COR-L47 (cell line): Measurements from ENCODE around the gene CCT5.
A peak's percentile ranks its signal among the peaks of the same experiment; 100 is the strongest.
"Not testable (repeated sequence)": the region's sequence is repeated elsewhere in the genome, so short reads cannot be mapped to it uniquely, and the experiment has no call there.

ENCODE experiments used
- DNase-seq: peaks from one replicate; lab custom pipeline; 2025; lab: John Stamatoyannopoulos, UW

CCT5 gene

DNA sequence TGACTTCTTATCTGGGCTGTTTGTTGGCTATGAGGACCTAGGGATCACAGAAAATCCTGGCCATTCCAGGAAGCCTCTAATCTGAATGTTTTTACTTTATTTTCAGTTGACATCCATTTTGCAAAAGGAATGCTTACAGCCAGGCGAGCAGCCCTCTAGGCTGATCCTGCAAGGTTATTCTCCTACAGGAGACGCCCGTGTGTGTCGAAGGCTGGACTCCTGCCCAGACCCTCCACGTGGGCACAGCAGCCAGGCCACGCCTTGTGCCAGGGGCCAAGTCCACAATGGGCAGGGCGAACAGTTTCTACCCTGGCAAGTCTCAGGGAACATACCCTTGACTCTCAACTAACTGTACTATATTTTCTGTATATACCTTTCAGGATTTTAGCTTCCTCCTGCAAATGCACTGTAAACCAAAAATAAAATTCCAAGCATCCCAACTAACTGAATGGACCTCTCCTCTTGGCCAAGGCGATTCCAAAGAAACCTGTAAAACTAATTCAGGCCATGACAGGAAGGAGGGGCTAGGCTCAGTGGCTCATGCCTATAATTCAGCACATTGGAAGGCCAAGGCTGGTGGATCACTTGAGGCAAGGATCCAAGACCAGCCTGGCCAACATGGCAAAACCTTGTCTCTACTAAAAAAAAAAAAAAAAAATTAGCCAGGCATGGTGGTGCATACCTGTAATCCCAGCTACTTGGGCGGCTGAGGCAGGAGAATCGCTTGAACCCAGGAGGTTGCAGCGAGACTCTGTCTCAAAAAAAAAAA lies 51.9 kb downstream of the CCT5 start:
- peak; percentile 86 for DNase-seq

DNA sequence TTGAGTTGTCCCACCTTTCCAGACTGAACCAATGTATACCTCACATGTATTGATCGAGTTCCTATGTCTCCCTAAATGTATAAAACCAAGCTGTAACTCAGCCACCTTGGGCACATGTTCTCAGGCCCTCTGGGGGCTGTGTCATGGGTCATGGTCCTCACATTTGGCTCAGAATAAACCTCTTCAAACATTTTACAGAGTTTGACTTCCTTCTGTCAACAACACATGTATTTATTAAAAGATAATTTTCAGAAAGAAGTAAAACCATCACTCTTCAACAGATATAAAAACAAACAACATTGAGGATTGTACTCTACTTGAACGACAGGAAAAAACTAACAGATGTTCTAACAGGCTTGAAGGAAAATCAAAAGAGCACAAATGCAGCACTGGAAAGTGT lies 53.1 kb downstream of the CCT5 start:
- no peak for DNase-seq

DNA sequence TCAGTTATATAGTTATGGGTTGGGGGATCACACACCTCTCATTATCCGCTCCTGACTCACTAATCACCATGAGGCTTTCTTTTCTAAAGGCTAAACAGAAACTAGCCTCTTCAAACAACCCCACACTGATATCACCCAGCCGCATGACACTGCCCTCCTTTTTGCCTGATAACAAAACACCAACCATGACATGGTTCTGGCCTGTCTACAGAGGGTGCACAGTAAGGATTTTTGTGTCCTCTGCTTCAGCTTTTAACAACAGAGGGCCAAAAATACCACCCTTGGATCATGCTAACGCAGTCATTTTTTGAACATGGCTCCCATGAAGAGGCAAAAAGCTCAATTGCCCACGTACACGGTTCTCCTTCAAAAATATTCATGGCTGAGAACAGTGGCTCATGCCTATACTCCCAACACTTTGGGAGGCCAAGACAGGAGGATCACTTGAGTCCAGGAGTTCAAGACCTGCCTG lies 53.7 kb downstream of the CCT5 start:
- DNase-seq: no peak

DNA sequence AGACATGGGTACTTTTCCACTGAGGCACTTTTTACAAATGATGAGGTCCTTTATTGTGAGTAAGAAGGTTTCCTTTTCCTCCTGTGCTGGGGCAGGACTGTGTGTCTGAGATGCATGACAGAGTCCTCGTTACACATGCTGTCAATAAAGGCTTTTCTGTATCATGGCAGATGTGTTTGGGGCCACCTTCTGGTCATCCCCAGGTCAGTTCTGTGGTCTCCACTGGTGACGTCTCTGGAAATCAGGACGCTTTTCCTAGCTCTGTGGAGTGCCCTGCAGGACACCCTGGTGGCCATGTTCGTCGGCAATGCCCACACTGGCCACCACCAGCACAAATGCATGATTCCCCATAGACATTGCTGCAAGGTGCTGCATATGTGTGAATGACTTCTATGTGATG lies 54.9 kb downstream of the CCT5 start:
- peak; percentile 15 for DNase-seq

DNA sequence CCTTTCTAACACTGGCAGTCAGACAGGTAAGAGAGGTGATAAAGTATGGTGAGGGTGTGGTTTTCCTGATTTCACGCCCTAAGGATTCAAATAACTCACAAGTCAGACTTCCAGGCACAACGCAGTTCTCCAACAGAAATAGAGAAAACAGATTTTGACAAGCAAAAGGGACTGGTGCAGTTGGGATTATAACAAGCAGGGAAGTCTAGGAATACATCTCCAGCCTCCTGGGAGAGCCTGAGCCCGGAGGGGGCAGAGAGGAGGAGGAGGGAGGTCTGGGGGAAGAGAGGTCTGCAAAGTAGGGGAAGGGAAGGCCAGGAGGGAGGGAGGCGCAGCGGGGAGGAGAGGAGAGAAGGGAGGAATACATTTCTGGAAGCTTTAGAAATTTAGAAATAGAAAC lies 56.0 kb downstream of the CCT5 start:
- no peak for DNase-seq

DNA sequence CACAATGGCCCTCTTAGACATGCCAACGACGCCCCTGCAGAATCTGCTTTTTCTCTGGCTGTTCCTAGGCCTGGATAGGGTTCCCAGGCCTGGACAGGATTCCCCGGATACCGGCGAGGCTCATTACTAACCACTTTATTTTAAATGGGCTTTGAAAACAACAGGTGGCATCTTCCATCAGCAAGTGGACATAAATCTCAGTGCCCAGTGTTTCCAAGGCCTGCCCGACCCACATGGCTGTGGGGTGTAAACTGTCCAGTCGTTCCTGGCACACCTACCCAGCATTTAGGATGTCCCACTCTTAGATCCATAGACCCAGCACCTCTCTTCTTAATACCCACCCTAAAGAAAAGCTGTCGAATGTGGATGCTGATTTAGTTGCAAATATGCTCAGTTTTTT lies 56.7 kb downstream of the CCT5 start:
- peak; percentile 24 for DNase-seq

DNA sequence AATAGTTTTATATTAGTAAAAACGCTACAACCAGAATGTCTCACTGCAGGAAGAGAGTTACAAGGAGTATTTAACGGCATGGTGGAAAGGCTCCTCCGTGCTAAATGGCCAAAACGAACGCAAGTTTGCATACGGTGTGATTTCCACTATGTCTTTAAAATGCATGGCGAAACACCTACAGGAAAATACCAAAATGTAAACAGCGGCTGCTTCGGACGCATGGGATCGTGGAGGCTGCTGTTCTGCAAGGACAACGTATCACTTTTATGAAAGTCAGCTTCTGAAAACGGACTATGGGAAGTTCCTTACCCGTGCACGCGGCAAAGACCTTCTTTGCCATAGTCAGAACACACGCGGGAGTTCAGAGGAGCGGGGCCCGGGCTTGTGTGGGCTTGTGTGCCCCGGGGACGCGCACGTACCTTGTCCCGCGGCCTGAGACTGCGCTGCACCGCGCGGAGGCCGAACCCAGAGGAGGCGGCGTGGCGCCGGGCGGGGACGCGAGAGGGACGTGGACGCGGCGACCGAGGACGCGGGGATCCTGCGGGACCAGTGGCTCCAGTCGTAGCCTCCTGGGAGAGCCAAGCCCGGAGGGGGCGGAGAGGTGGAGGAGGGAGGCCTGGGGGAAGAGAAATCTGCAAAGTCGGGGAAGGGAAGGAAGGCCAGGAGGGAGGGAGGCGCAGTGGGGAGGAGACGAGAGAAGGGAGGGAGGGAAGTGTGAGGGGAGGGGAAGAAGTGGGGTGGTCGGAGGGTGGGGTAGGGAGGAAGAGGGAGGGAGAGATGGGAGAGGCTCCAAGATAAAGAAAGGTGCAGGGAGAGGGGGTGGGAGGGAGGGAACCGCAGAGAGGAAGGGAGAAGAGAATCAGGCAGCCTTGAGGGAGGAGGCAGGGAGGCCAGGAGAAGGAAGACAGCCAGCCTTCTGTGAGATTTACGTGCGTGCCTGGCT lies 57.4 kb downstream of the CCT5 start, which contains the start of gene CMBL:
TSS of gene CMBL (minus strand) at position 697 of the 943 bp plus-strand sequence. CDS start 17,140 bp downstream, outside the sequence.
- peak; percentile 76 for DNase-seq

DNA sequence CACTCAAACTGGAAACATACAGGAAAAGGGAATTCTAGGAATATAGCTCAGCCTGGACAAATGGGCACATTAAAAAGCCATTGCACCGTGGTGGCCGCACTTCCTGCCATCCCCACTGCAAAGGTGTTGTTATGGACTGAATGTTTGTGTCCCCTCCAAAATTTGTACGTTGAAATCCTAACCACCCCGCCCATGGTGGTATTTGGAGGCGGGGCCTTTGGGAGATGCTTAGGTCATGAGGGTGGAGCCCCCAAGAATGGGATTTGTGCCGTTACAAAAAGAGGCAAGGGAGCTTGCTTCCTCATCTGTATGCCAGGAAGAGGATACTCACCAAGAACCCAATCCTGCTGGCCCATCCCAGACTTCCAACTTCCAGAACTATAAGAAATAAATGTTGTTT lies 58.8 kb downstream of the CCT5 start:
- DNase-seq: no peak

DNA sequence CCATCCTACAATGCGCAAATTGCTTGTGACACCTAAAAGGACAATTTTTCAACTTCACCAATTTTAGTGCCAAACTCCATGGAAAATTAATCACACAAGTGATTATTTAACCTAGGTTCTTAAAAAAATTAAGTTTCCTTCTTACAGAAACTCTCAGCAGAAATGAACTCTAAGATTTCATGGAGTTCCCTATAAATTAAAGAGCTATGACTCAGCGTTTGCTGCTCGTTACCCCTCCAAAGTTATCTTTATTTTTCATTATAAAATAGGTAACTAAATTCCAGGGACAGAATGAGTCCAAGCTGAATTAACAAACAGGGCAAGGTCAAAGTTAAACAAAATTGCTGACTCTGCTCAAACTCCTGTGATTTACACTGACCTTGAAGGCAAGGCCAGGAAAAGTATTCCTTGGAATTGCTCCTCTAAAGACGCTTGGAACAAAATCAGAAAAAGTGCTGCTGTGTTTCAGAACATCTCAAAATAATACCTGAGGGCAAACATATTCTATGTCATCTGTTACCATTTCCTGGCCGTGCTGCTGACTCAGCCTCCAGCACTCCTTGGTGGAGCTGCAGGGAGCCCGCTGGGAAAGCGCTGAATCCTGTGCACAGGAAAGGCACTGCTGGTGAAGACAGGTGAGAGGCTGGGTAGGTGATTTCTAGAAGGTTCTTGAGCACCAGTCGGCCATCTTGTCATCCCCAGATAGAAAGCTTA lies 60.1 kb downstream of the CCT5 start:
- peak; percentile 30 for DNase-seq

DNA sequence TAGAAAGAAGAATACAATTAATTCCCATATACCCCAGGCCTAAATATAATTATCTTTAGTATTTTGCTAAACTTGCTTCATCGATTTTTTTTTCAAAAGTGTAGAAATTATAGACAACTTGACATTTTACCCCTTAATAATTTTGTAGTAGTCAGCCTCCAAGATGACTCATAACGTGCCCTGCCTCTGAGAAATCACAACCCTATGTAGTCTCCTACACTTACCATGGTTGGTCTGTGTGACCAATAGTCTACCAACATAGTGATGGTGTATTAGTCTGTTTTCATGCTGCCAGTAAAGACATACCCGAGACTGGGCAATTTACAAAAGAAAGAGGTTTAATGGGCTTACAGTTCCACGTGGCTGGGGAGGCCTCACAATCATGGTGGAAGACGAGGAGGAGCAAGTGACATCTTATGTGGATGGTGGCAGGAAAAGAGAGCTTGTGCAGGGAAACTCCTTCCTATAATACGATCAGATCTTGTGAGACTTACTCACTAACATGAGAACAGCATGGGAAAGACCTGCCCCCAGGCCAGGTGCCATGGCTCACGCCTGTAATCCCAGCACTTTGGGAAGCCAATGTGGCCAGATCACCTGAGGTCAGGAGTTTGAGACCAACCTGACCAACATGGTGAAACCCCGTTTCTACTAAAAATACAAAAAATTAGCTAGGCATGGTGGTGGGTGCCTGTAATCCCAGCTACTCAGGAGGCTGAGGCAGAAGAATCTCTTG lies 60.9 kb downstream of the CCT5 start:
- not testable (repeated sequence) for DNase-seq

DNA sequence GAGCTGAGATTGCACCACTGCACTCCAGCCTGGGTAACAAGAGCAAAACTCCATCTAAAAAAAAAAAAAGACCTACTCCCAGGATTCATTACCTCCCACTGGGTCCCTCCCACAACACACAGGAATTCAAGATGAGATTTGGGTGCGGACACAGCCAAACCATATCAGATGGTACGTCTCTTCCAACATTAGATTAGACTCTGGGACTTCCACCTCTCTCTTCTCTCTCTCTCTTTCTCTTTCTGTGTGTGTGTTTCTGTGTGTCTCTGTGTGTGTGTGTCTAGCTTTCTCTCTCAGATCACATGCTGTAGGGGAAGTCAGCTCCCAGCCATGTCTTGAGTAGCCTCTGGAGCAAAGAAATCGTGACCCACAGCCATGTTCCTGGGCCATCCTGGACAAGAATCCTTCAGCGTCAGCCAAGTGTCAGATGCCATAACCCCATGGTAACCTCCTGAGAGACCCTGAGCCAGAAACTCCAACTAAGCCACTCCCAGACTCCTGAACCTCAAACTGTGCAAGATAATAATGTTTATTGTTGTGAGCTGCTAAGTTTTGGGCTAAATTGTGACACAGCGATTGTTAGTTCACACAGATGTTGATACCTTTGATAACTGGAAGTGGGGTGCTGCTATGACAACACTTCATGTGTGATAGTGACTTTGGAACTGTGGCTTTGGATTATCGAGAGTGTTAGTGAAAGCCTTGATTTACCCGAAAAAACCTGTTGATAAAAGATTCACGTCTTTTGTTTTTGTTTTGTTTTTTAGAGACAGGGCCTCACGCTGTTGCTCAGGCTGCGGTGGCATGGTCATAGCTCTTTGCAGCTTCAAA lies 61.7 kb downstream of the CCT5 start:
- DNase-seq: no peak

DNA sequence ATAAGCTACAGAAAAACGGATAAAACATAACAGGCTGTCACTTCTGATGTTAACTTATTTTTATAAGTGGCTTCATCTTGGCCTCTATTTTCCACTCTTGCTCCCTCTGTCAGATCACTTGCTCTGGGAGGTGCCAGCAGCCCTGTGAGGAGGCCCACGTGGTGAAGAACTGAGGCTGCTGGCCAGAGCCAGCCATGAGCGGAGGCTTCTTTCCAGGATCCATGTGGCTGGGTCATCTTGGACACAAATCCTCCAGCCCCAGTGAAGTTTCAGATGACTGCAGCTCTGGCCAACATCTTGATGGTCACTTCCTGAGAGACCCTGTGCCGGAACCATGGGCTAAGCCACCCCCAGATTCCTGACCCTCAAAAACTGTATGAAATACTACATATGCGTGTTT lies 65.1 kb downstream of the CCT5 start:
- DNase-seq: no peak
